GM19372 (cell line): Measurements from ENCODE around the gene KCNH3.

ENCODE experiments used
- ATAC-seq: cut with Tn5 transposase; IDR thresholded peaks from one replicate; pipeline ENCODE4 v1.9.1; 2021; ENCODE audit warnings: mild to moderate bottlenecking, low read depth, moderate library complexity; ENCODE audit not compliant: unreplicated experiment

The KCNH3 gene

GRCh38 chr12:49557917-49558215, 19.0 kb downstream of the KCNH3 start:
- no peak for ATAC-seq

- ATAC-seq = no peak
Measured at GRCh38 chr12:49558526-49558925, 19.7 kb downstream of the KCNH3 start.

GRCh38 chr12:49559011-49559675, 20.3 kb downstream of the KCNH3 start:
- ATAC-seq = no peak

- ATAC-seq = no peak
Measured at GRCh38 chr12:49560695-49561094, 21.9 kb downstream of the KCNH3 start.

- no peak for ATAC-seq
Measured at GRCh38 chr12:49562233-49562632, 23.4 kb downstream of the KCNH3 start.

GRCh38 chr12:49562831-49563230, 24.0 kb downstream of the KCNH3 start:
- no peak for ATAC-seq

GRCh38 chr12:49563951-49564685, 25.3 kb downstream of the KCNH3 start:
- no peak for ATAC-seq

- no peak for ATAC-seq
Measured at GRCh38 chr12:49564686-49565405, 26.0 kb downstream of the KCNH3 start.

GRCh38 chr12:49565406-49566265, 26.8 kb downstream of the KCNH3 start:
- no peak for ATAC-seq

GRCh38 chr12:49566361-49566760, 27.5 kb downstream of the KCNH3 start:
- no peak for ATAC-seq

- ATAC-seq = no peak
Measured at GRCh38 chr12:49567302-49567610, 28.4 kb downstream of the KCNH3 start.

GRCh38 chr12:49567611-49568441, 29.0 kb downstream of the KCNH3 start, which contains the start of gene MCRS1:
Gene MCRS1 (minus strand): TSS chr12:49568142. CDS start chr12:49566731, 1,411 bp downstream.
- peak; percentile 84 for ATAC-seq

- ATAC-seq = peak; percentile 20
Measured at GRCh38 chr12:49568442-49569162, 29.8 kb downstream of the KCNH3 start.

GRCh38 chr12:49577589-49578315, 38.9 kb downstream of the KCNH3 start:
- ATAC-seq = no peak

GRCh38 chr12:49578471-49579112, 39.8 kb downstream of the KCNH3 start:
- no peak for ATAC-seq

GRCh38 chr12:49580572-49581535, 42.0 kb downstream of the KCNH3 start:
- no peak for ATAC-seq

- ATAC-seq = no peak
Measured at GRCh38 chr12:49582201-49582600, 43.4 kb downstream of the KCNH3 start.
